Neural cell (in vitro differentiated cells): ENCODE results near the gene NAP1L1. TPM values are rescaled to one million over a fixed set of nuclear protein-coding genes. Genes with fewer than 3 reads are reported as not detected.

Experiments used
- H2AFZ ChIP-seq: fragments of 200-600, 300-800 bp; sonication (generic), shearing (Covaris generic); 2 replicates; pipeline ENCODE4 v1.6.0; 2014; ENCODE audit warnings: low read depth, mild to moderate bottlenecking, antibody characterized with exemption, low read length, moderate library complexity
- H3F3A ChIP-seq: fragments of 200-600 bp; shearing (Covaris generic); 2 replicates; pipeline ENCODE4 v1.6.1; 2016; ENCODE audit warnings: mild to moderate bottlenecking, moderate library complexity, mixed read lengths, antibody characterized with exemption, low read length; ENCODE audit not compliant: insufficient read depth, poor library complexity, severe bottlenecking
- H3K27ac ChIP-seq: fragments of 200-600, 300-800 bp; sonication (generic), shearing (Covaris generic); 2 replicates; pipeline ENCODE4 v1.5.1; 2014; ENCODE audit warnings: mild to moderate bottlenecking, low read length, moderate library complexity
- H3K27me3 ChIP-seq: fragments of 300-800, 200-600 bp; sonication (generic), shearing (Covaris generic); 2 replicates; pipeline ENCODE4 v1.6.0; 2014; ENCODE audit warnings: mild to moderate bottlenecking, low read depth, low read length, moderate library complexity; ENCODE audit not compliant: insufficient read depth
- H3K36me3 ChIP-seq: fragments of 300-800, 200-600 bp; sonication (generic), shearing (Covaris generic); 2 replicates; pipeline ENCODE4 v1.5.1; 2014; ENCODE audit warnings: mild to moderate bottlenecking, antibody characterized with exemption, low read length, moderate library complexity; ENCODE audit not compliant: insufficient read depth
- H3K4me2 ChIP-seq: fragments of 300-800, 200-600 bp; sonication (generic), shearing (Covaris generic); 2 replicates; pipeline ENCODE4 v1.6.0; 2014; ENCODE audit warnings: mild to moderate bottlenecking, low read length
- H3K4me3 ChIP-seq: fragments of 300-800, 200-600 bp; sonication (generic), shearing (Covaris generic); 2 replicates; pipeline ENCODE4 v1.5.1; 2014; ENCODE audit warnings: mild to moderate bottlenecking, low read length, moderate library complexity
- H3K79me2 ChIP-seq: fragments of 200-600 bp; shearing (Covaris generic); replicated peaks from 2 replicates; pipeline ENCODE4 v1.6.0; 2014; ENCODE audit warnings: mild to moderate bottlenecking, low read length, moderate library complexity; ENCODE audit not compliant: insufficient read depth
- H3K9ac ChIP-seq: fragments of 300-800, 200-600 bp; sonication (generic), shearing (Covaris generic); 2 replicates; pipeline ENCODE4 v1.6.1; 2016; ENCODE audit warnings: mild to moderate bottlenecking, low read length, mixed read lengths
- H3K9me2 ChIP-seq: fragments of 200-600 bp; shearing (Covaris generic); 2 replicates; pipeline ENCODE4 v1.6.1; 2016; ENCODE audit warnings: mild to moderate bottlenecking, low read length, mixed read lengths; ENCODE audit not compliant: insufficient read depth
- H3K9me3 ChIP-seq: fragments of 200-600, 300-800 bp; sonication (generic), shearing (Covaris generic); 2 replicates; pipeline ENCODE4 v1.6.1; 2016; ENCODE audit warnings: mild to moderate bottlenecking, mixed run types, low read length, moderate library complexity, mixed read lengths
- H4K20me1 ChIP-seq: fragments of 200-600 bp; shearing (Covaris generic); 2 replicates; pipeline ENCODE4 v1.6.1; 2016; ENCODE audit warnings: mild to moderate bottlenecking, mixed run types; ENCODE audit not compliant: insufficient read depth
- EP300 ChIP-seq: fragments of 450-650 bp; conservative IDR thresholded peaks from 2 replicates; pipeline ENCODE4 v1.6.1; 2014; ENCODE audit warnings: antibody characterized with exemption, mild to moderate bottlenecking, moderate library complexity; ENCODE audit not compliant: poor library complexity, severe bottlenecking
- EZH2 ChIP-seq: fragments of 200-600, 300-800 bp; shearing (Covaris generic), sonication (generic); IDR thresholded peaks from 2 replicates; pipeline ENCODE4 v1.6.1; 2014; ENCODE audit warnings: antibody characterized with exemption, low read length, borderline replicate concordance, mild to moderate bottlenecking; ENCODE audit not compliant: insufficient read depth, poor library complexity, severe bottlenecking
- MXI1 ChIP-seq: fragments of 450-650 bp; conservative IDR thresholded peaks from 2 replicates; pipeline ENCODE4 v1.6.1; 2014; ENCODE audit warnings: antibody characterized with exemption, mild to moderate bottlenecking; ENCODE audit not compliant: poor library complexity, severe bottlenecking
- POLR2AphosphoS5 ChIP-seq: IDR thresholded peaks from 2 replicates; pipeline ENCODE4 v1.6.1; 2012
- RAD21 ChIP-seq: fragments of 450-650 bp; conservative IDR thresholded peaks from 2 replicates; pipeline ENCODE4 v1.6.1; 2014; ENCODE audit warnings: antibody characterized with exemption, mild to moderate bottlenecking, moderate library complexity
- SMC3 ChIP-seq: fragments of 450-650 bp; conservative IDR thresholded peaks from 2 replicates; pipeline ENCODE4 v1.6.1; 2014; ENCODE audit warnings: antibody characterized with exemption, mild to moderate bottlenecking, moderate library complexity; ENCODE audit not compliant: poor library complexity
- TAF1 ChIP-seq: IDR thresholded peaks from 2 replicates; pipeline ENCODE4 v1.6.1; 2012; ENCODE audit warnings: low read depth
- polyA plus RNA-seq: library from polyadenylated mRNA; depleted of rRNA; stranded (reverse); fragments of >200 nt; gene quantifications from 2 replicates; pipeline ENCODE4 v1.2.3, GENCODE V29; 2014
- TF ChIP-seq, protein P1 (sequence below): fragments of 450-650 bp; IDR thresholded peaks from 2 replicates; pipeline ENCODE4 v1.5.1; 2014; ENCODE audit warnings: antibody characterized with exemption, mild to moderate bottlenecking, moderate library complexity; ENCODE audit not compliant: poor library complexity, severe bottlenecking
- TF ChIP-seq, protein P2 (sequence below): IDR thresholded peaks from 2 replicates; pipeline ENCODE4 v1.6.1; 2012; ENCODE audit warnings: borderline replicate concordance

The NAP1L1 gene
- polyA plus RNA-seq, 1 donor from 2014 or later, result 359 TPM

GRCh38 chr12:76049575-76050251, 34.8 kb downstream of the NAP1L1 start:
- Histone ChIP-seq H3K9ac (no peak overlapping the region), H2AFZ (no peak overlapping the region), H3K4me2 (no peak overlapping the region), H3K36me3 (peaks cover 27% of the 10 kb centered on the region), H3K4me3 (no peak overlapping the region), H3K79me2 (no peaks in the 10 kb centered on the region), H3K9me3 (no peaks in the 10 kb centered on the region), H4K20me1 (no peaks in the 10 kb centered on the region), H3F3A (no peaks in the 10 kb centered on the region), H3K27me3 (no peaks in the 10 kb centered on the region), H3K9me2 (no peaks in the 10 kb centered on the region), H3K27ac (no peak overlapping the region)
- TF ChIP-seq RAD21, result no peak
- TF ChIP-seq EZH2, result no peak
- no peak for TF ChIP-seq MXI1
- TF ChIP-seq, protein P1, sequence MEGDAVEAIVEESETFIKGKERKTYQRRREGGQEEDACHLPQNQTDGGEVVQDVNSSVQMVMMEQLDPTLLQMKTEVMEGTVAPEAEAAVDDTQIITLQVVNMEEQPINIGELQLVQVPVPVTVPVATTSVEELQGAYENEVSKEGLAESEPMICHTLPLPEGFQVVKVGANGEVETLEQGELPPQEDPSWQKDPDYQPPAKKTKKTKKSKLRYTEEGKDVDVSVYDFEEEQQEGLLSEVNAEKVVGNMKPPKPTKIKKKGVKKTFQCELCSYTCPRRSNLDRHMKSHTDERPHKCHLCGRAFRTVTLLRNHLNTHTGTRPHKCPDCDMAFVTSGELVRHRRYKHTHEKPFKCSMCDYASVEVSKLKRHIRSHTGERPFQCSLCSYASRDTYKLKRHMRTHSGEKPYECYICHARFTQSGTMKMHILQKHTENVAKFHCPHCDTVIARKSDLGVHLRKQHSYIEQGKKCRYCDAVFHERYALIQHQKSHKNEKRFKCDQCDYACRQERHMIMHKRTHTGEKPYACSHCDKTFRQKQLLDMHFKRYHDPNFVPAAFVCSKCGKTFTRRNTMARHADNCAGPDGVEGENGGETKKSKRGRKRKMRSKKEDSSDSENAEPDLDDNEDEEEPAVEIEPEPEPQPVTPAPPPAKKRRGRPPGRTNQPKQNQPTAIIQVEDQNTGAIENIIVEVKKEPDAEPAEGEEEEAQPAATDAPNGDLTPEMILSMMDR, result no peak
- TF ChIP-seq TAF1, result no peak
- no peak for TF ChIP-seq SMC3
- TF ChIP-seq, protein P2, sequence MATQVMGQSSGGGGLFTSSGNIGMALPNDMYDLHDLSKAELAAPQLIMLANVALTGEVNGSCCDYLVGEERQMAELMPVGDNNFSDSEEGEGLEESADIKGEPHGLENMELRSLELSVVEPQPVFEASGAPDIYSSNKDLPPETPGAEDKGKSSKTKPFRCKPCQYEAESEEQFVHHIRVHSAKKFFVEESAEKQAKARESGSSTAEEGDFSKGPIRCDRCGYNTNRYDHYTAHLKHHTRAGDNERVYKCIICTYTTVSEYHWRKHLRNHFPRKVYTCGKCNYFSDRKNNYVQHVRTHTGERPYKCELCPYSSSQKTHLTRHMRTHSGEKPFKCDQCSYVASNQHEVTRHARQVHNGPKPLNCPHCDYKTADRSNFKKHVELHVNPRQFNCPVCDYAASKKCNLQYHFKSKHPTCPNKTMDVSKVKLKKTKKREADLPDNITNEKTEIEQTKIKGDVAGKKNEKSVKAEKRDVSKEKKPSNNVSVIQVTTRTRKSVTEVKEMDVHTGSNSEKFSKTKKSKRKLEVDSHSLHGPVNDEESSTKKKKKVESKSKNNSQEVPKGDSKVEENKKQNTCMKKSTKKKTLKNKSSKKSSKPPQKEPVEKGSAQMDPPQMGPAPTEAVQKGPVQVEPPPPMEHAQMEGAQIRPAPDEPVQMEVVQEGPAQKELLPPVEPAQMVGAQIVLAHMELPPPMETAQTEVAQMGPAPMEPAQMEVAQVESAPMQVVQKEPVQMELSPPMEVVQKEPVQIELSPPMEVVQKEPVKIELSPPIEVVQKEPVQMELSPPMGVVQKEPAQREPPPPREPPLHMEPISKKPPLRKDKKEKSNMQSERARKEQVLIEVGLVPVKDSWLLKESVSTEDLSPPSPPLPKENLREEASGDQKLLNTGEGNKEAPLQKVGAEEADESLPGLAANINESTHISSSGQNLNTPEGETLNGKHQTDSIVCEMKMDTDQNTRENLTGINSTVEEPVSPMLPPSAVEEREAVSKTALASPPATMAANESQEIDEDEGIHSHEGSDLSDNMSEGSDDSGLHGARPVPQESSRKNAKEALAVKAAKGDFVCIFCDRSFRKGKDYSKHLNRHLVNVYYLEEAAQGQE, result no peak
- no peak for TF ChIP-seq EP300
- no peak for TF ChIP-seq POLR2AphosphoS5

DNA sequence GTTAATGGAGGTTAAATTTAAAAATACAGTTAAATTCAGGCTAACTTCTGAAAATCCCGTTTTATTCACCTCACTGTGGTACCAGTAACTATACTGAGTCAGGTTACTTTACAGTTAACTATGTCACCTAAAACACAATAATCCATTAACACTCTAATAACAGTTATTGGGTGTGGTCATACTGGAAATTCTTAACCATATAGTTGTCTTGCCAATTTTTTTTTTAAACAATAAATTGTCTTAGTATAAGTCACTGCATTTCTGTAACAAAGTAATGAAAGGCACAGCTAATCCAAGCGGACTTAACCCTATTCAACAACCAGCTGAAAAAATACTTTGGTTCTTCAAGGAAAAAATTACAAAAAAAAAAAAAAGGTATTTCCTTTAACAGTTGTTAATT, 36.7 kb downstream of the NAP1L1 start:
- Histone ChIP-seq H3K9me3 (no peaks in the 10 kb centered on the region), H3K27me3 (no peaks in the 10 kb centered on the region), H3K9ac (no peak overlapping the region), H2AFZ (no peak overlapping the region), H3K9me2 (no peaks in the 10 kb centered on the region), H3F3A (no peaks in the 10 kb centered on the region), H3K36me3 (peaks cover 23% of the 10 kb centered on the region), H3K4me2 (no peak overlapping the region), H4K20me1 (no peaks in the 10 kb centered on the region), H3K79me2 (no peaks in the 10 kb centered on the region), H3K4me3 (no peak overlapping the region), H3K27ac (no peak overlapping the region)
- no peak for TF ChIP-seq TAF1
- no peak for TF ChIP-seq EZH2
- TF ChIP-seq MXI1, result no peak
- TF ChIP-seq EP300, result no peak
- TF ChIP-seq SMC3, result no peak
- TF ChIP-seq, protein P2, result no peak
- no peak for TF ChIP-seq RAD21
